Measurements from ENCODE around the gene LUC7L. TPM values are rescaled to one million over a fixed set of nuclear protein-coding genes. Genes with fewer than 3 reads are reported as not detected.
A peak's percentile ranks its signal among the peaks of the same experiment; 100 is the strongest.
"Not testable (repeated sequence)": the region's sequence is repeated elsewhere in the genome, so short reads cannot be mapped to it uniquely, and the experiment has no call there.

LUC7L gene
- total RNA-seq, 2 donors from 2014 or later: 54.8 to 65.4 TPM

GRCh38 chr16:228151-228851 is 948 bp downstream of the LUC7L start:
- H3K27me3 Mint-ChIP-seq: no peaks in the 10 kb centered on the region
- no peaks in the 10 kb centered on the region for H3K9me3 Mint-ChIP-seq
- peak; percentile 32 for ATAC-seq (replicated peaks)
- peak overlapping the region; percentile 86 for H3K27ac Mint-ChIP-seq
- H3K4me3 Mint-ChIP-seq: peak overlapping the region; percentile 89
- H3K4me1 Mint-ChIP-seq: peaks cover 11% of the 10 kb centered on the region
- H3K36me3 Mint-ChIP-seq (ENCODE audit: low read depth): peaks cover 51% of the 10 kb centered on the region

GRCh38 chr16:220021-220420 is 9.2 kb downstream of the LUC7L start:
- Mint-ChIP-seq H3K4me1 (peaks cover 9% of the 10 kb centered on the region), H3K9me3 (no peaks in the 10 kb centered on the region), H3K36me3 (ENCODE audit: low read depth) (peaks cover 99% of the 10 kb centered on the region), H3K27ac (no peak overlapping the region), H3K27me3 (no peaks in the 10 kb centered on the region), H3K4me3 (no peak overlapping the region)
- ATAC-seq (replicated peaks): no peak

GRCh38 chr16:212999-213398 is 16.2 kb downstream of the LUC7L start:
- Mint-ChIP-seq H3K9me3 (no peaks in the 10 kb centered on the region), H3K27ac (no peak overlapping the region), H3K4me1 (no peaks in the 10 kb centered on the region), H3K27me3 (no peaks in the 10 kb centered on the region), H3K4me3 (no peak overlapping the region), H3K36me3 (ENCODE audit: low read depth) (peaks cover 96% of the 10 kb centered on the region)
- no peak for ATAC-seq (replicated peaks)

- not testable (repeated sequence) for H3K27me3 Mint-ChIP-seq
Observed at GRCh38 chr16:211631-212180, 17.5 kb downstream of the LUC7L start.

GRCh38 chr16:209359-209758 is 19.9 kb downstream of the LUC7L start:
- ATAC-seq (replicated peaks); H3K4me1 Mint-ChIP-seq; H3K27ac Mint-ChIP-seq; H3K27me3 Mint-ChIP-seq; H3K9me3 Mint-ChIP-seq; H3K4me3 Mint-ChIP-seq: not testable (repeated sequence)
- H3K36me3 Mint-ChIP-seq (ENCODE audit: low read depth): peaks cover 96% of the 10 kb centered on the region

More at GRCh38 chr16:211631-212180, 17.5 kb downstream of the LUC7L start:
- ATAC-seq (replicated peaks); H3K9me3 Mint-ChIP-seq; H3K27ac Mint-ChIP-seq; H3K4me3 Mint-ChIP-seq; H3K4me1 Mint-ChIP-seq: not testable (repeated sequence)
- peaks cover 96% of the 10 kb centered on the region for H3K36me3 Mint-ChIP-seq (ENCODE audit: low read depth)

- H3K27ac Mint-ChIP-seq; ATAC-seq (replicated peaks); H3K27me3 Mint-ChIP-seq; H3K4me1 Mint-ChIP-seq; H3K4me3 Mint-ChIP-seq; H3K9me3 Mint-ChIP-seq: not testable (repeated sequence)
- H3K36me3 Mint-ChIP-seq (ENCODE audit: low read depth): peaks cover 100% of the 10 kb centered on the region
Observed at GRCh38 chr16:204046-204445, 25.2 kb downstream of the LUC7L start.

- Mint-ChIP-seq H3K9me3 (no peaks in the 10 kb centered on the region), H3K27me3 (no peaks in the 10 kb centered on the region), H3K36me3 (ENCODE audit: low read depth) (peaks cover 100% of the 10 kb centered on the region), H3K4me1 (no peaks in the 10 kb centered on the region), H3K27ac (no peak overlapping the region), H3K4me3 (no peak overlapping the region)
- no peak for ATAC-seq (replicated peaks)
Observed at GRCh38 chr16:203246-203645, 26.0 kb downstream of the LUC7L start.

GRCh38 chr16:200388-200787 is 28.9 kb downstream of the LUC7L start:
- Mint-ChIP-seq H3K9me3 (no peaks in the 10 kb centered on the region), H3K27ac (no peak overlapping the region), H3K27me3 (no peaks in the 10 kb centered on the region), H3K36me3 (ENCODE audit: low read depth) (peaks cover 99% of the 10 kb centered on the region), H3K4me1 (no peaks in the 10 kb centered on the region), H3K4me3 (no peak overlapping the region)
- no peak for ATAC-seq (replicated peaks)

- Mint-ChIP-seq H3K4me3 (no peak overlapping the region), H3K27ac (no peak overlapping the region), H3K36me3 (ENCODE audit: low read depth) (peaks cover 99% of the 10 kb centered on the region), H3K27me3 (no peaks in the 10 kb centered on the region), H3K4me1 (peaks cover 4% of the 10 kb centered on the region), H3K9me3 (no peaks in the 10 kb centered on the region)
- no peak for ATAC-seq (replicated peaks)
Observed at GRCh38 chr16:194516-194915, 34.7 kb downstream of the LUC7L start.

GRCh38 chr16:193441-193840 is 35.8 kb downstream of the LUC7L start:
- Mint-ChIP-seq H3K4me1 (peaks cover 4% of the 10 kb centered on the region), H3K27ac (no peak overlapping the region), H3K36me3 (ENCODE audit: low read depth) (peaks cover 99% of the 10 kb centered on the region), H3K9me3 (no peaks in the 10 kb centered on the region), H3K27me3 (no peaks in the 10 kb centered on the region), H3K4me3 (no peak overlapping the region)
- no peak for ATAC-seq (replicated peaks)

- Mint-ChIP-seq H3K4me3 (no peak overlapping the region), H3K27ac (no peak overlapping the region), H3K9me3 (no peaks in the 10 kb centered on the region), H3K4me1 (peaks cover 4% of the 10 kb centered on the region), H3K27me3 (no peaks in the 10 kb centered on the region), H3K36me3 (ENCODE audit: low read depth) (peaks cover 98% of the 10 kb centered on the region)
- ATAC-seq (replicated peaks): no peak
Observed at GRCh38 chr16:192686-193085, 36.6 kb downstream of the LUC7L start.

- H3K27me3 Mint-ChIP-seq: no peaks in the 10 kb centered on the region
Observed at GRCh38 chr16:191831-192230, 37.4 kb downstream of the LUC7L start.

GRCh38 chr16:189604-190186 is 39.6 kb downstream of the LUC7L start:
- H3K9me3 Mint-ChIP-seq: no peaks in the 10 kb centered on the region
- no peak overlapping the region for H3K4me3 Mint-ChIP-seq
- H3K4me1 Mint-ChIP-seq: peaks cover 4% of the 10 kb centered on the region
- no peaks in the 10 kb centered on the region for H3K27me3 Mint-ChIP-seq
- no peak overlapping the region for H3K27ac Mint-ChIP-seq
- no peak for ATAC-seq (replicated peaks)
- peaks cover 76% of the 10 kb centered on the region for H3K36me3 Mint-ChIP-seq (ENCODE audit: low read depth)

More at GRCh38 chr16:191831-192230, 37.4 kb downstream of the LUC7L start:
- Mint-ChIP-seq H3K9me3 (no peaks in the 10 kb centered on the region), H3K4me3 (no peak overlapping the region), H3K27ac (no peak overlapping the region), H3K4me1 (peaks cover 4% of the 10 kb centered on the region), H3K36me3 (ENCODE audit: low read depth) (peaks cover 97% of the 10 kb centered on the region)
- no peak for ATAC-seq (replicated peaks)

- Mint-ChIP-seq H3K36me3 (ENCODE audit: low read depth) (peaks cover 66% of the 10 kb centered on the region), H3K4me3 (no peak overlapping the region), H3K27ac (no peak overlapping the region), H3K27me3 (no peaks in the 10 kb centered on the region), H3K9me3 (no peaks in the 10 kb centered on the region), H3K4me1 (peaks cover 4% of the 10 kb centered on the region)
- peak; percentile 47 for ATAC-seq (replicated peaks)
Observed at GRCh38 chr16:188674-189073, 40.6 kb downstream of the LUC7L start.

- ATAC-seq (replicated peaks): no peak
- Mint-ChIP-seq H3K36me3 (ENCODE audit: low read depth) (peaks cover 52% of the 10 kb centered on the region), H3K9me3 (no peaks in the 10 kb centered on the region), H3K4me3 (no peak overlapping the region), H3K27ac (no peak overlapping the region), H3K4me1 (peaks cover 4% of the 10 kb centered on the region), H3K27me3 (no peaks in the 10 kb centered on the region)
Observed at GRCh38 chr16:187330-187729, 41.9 kb downstream of the LUC7L start.
